GM12891 (cell line): ENCODE data around the gene INHA.

ENCODE experiments used
- PAX5 ChIP-seq: IDR thresholded peaks from 2 replicates; pipeline ENCODE4 v1.6.1; 2011; ENCODE audit warnings: low read length, moderate library complexity, mild to moderate bottlenecking; ENCODE audit not compliant: insufficient read depth, severe bottlenecking
- POLR2A ChIP-seq: IDR thresholded peaks from 2 replicates; pipeline ENCODE4 v1.6.1; 2011; ENCODE audit warnings: low read depth, low read length, control low read depth
- POLR2AphosphoS5 ChIP-seq: IDR thresholded peaks from 2 replicates; pipeline ENCODE4 v1.6.1; 2011; ENCODE audit warnings: low read depth, low read length, control low read depth
- POU2F2 ChIP-seq: IDR thresholded peaks from 2 replicates; pipeline ENCODE4 v1.6.1; 2011; ENCODE audit warnings: low read depth, mild to moderate bottlenecking, control low read depth, low read length, moderate library complexity
- SPI1 ChIP-seq: IDR thresholded peaks from 2 replicates; pipeline ENCODE4 v1.6.1; 2011; ENCODE audit warnings: low read depth, low read length, control low read depth
- TAF1 ChIP-seq: IDR thresholded peaks from 2 replicates; pipeline ENCODE4 v1.6.1; 2011; ENCODE audit warnings: low read depth, low read length, control low read depth

GRCh38 chr2:219553168-219553417 lies 19.0 kb upstream of the INHA start:
- TF ChIP-seq POU2F2 = no peak
- TF ChIP-seq POLR2A = no peak
- no peak for TF ChIP-seq POLR2AphosphoS5
- TF ChIP-seq TAF1 = no peak
- TF ChIP-seq SPI1 = no peak
- TF ChIP-seq PAX5 = no peak
